Type B pancreatic cell (in vitro differentiated cells): ENCODE results near the gene KDM8. TPM values are rescaled to one million over a fixed set of nuclear protein-coding genes. Genes with fewer than 3 reads are reported as not detected.

Experiments used
- DNase-seq: peaks from one replicate; pipeline ENCODE4 v3.0.0; 2021; ENCODE audit warnings: mixed read lengths; ENCODE audit not compliant: unreplicated experiment; ENCODE audit errors: extremely low spot score
- H3K27ac Mint-ChIP-seq: 2 replicates; pipeline ENCODE4 v1.8.0; 2021; ENCODE audit warnings: mild to moderate bottlenecking, mixed read lengths
- H3K27me3 Mint-ChIP-seq: 2 replicates; pipeline ENCODE4 v1.8.0; 2021; ENCODE audit warnings: mixed read lengths
- H3K36me3 Mint-ChIP-seq: 2 replicates; pipeline ENCODE4 v1.8.0; 2021; ENCODE audit warnings: mixed read lengths
- H3K4me1 Mint-ChIP-seq: one replicate; pipeline ENCODE4 v1.8.0; 2021; ENCODE audit warnings: mixed read lengths; ENCODE audit not compliant: unreplicated experiment
- H3K4me3 Mint-ChIP-seq: 2 replicates; pipeline ENCODE4 v1.8.0; 2021; ENCODE audit warnings: mild to moderate bottlenecking, mixed read lengths
- H3K9me3 Mint-ChIP-seq: 2 replicates; pipeline ENCODE4 v1.8.0; 2021; ENCODE audit warnings: mixed read lengths
- total RNA-seq: library from RNA; stranded (reverse); gene quantifications from 2 replicates; pipeline ENCODE4 v1.2.1, GENCODE V29; 2021; ENCODE audit warnings: low replicate concordance
- TF ChIP-seq, protein P1 (sequence below): fragments of 200-600 bp; sonication (generic); conservative IDR thresholded peaks from 2 replicates; pipeline ENCODE4 v1.5.0; 2021; ENCODE audit warnings: antibody characterized with exemption, mild to moderate bottlenecking

The KDM8 gene
- total RNA-seq, 1 donor from 2014 or later, result 11.1 TPM

- peaks cover 3% of the 10 kb centered on the region for H3K27me3 Mint-ChIP-seq
- no peak for DNase-seq
- peaks cover 50% of the 10 kb centered on the region for H3K4me1 Mint-ChIP-seq
- no peaks in the 10 kb centered on the region for H3K9me3 Mint-ChIP-seq
- no peaks in the 10 kb centered on the region for H3K36me3 Mint-ChIP-seq
- TF ChIP-seq, protein P1, sequence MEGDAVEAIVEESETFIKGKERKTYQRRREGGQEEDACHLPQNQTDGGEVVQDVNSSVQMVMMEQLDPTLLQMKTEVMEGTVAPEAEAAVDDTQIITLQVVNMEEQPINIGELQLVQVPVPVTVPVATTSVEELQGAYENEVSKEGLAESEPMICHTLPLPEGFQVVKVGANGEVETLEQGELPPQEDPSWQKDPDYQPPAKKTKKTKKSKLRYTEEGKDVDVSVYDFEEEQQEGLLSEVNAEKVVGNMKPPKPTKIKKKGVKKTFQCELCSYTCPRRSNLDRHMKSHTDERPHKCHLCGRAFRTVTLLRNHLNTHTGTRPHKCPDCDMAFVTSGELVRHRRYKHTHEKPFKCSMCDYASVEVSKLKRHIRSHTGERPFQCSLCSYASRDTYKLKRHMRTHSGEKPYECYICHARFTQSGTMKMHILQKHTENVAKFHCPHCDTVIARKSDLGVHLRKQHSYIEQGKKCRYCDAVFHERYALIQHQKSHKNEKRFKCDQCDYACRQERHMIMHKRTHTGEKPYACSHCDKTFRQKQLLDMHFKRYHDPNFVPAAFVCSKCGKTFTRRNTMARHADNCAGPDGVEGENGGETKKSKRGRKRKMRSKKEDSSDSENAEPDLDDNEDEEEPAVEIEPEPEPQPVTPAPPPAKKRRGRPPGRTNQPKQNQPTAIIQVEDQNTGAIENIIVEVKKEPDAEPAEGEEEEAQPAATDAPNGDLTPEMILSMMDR, result no peak
- no peak overlapping the region for H3K4me3 Mint-ChIP-seq
- no peak overlapping the region for H3K27ac Mint-ChIP-seq
Observed at GRCh38 chr16:27239026-27239425, 35.7 kb downstream of the KDM8 start.

- H3K4me1 Mint-ChIP-seq, result peaks cover 52% of the 10 kb centered on the region
- TF ChIP-seq, protein P1, result no peak
- DNase-seq, result peak; percentile 37
- no peak overlapping the region for H3K27ac Mint-ChIP-seq
- H3K4me3 Mint-ChIP-seq, result no peak overlapping the region
- no peaks in the 10 kb centered on the region for H3K36me3 Mint-ChIP-seq
- H3K27me3 Mint-ChIP-seq, result peaks cover 3% of the 10 kb centered on the region
- H3K9me3 Mint-ChIP-seq, result no peaks in the 10 kb centered on the region
Observed at GRCh38 chr16:27239906-27240655, 36.8 kb downstream of the KDM8 start.

DNA sequence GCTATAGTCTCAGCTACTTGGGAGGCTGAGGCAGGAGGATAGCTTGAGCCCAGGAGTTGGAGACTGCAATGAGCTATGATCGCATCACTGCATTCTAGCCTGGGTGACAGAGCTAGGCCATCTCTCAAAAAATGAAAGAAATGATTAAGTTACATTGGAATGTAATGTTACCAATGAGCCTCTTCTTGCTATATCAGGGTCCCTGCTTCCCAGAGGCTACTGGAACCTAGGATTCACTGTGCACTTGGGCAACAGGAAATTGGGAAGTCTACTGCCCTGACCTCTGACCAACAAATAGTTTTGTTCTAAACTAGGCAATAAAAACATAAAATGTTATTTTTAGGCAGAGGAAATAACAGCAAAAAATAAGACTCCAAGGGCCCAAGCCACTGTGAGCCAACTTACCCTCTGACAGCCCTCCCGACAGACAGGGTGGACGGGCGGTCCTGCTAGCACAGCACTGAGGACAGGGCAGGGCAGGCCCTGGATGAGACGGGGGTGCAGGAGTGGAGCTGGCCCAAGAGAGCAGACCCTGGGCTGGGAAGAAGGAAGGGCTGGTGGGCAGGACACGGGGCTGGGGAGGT, 37.7 kb downstream of the KDM8 start:
- no peak overlapping the region for H3K27ac Mint-ChIP-seq
- H3K36me3 Mint-ChIP-seq, result no peaks in the 10 kb centered on the region
- H3K4me1 Mint-ChIP-seq, result peaks cover 54% of the 10 kb centered on the region
- H3K27me3 Mint-ChIP-seq, result peaks cover 3% of the 10 kb centered on the region
- no peak overlapping the region for H3K4me3 Mint-ChIP-seq
- no peaks in the 10 kb centered on the region for H3K9me3 Mint-ChIP-seq
- TF ChIP-seq, protein P1, result no peak
- DNase-seq, result no peak

- no peak overlapping the region for H3K27ac Mint-ChIP-seq
- no peaks in the 10 kb centered on the region for H3K36me3 Mint-ChIP-seq
- no peak for DNase-seq
- H3K4me3 Mint-ChIP-seq, result no peak overlapping the region
- TF ChIP-seq, protein P1, result no peak
- peaks cover 3% of the 10 kb centered on the region for H3K27me3 Mint-ChIP-seq
- no peaks in the 10 kb centered on the region for H3K9me3 Mint-ChIP-seq
- peaks cover 53% of the 10 kb centered on the region for H3K4me1 Mint-ChIP-seq
Observed at GRCh38 chr16:27241658-27242057, 38.3 kb downstream of the KDM8 start.

GRCh38 chr16:27242398-27242797, 39.1 kb downstream of the KDM8 start:
- H3K27me3 Mint-ChIP-seq, result peaks cover 3% of the 10 kb centered on the region
- H3K9me3 Mint-ChIP-seq, result no peaks in the 10 kb centered on the region
- TF ChIP-seq, protein P1, result no peak
- no peak overlapping the region for H3K4me3 Mint-ChIP-seq
- peak; percentile 15 for DNase-seq
- H3K27ac Mint-ChIP-seq, result peak overlapping the region; percentile 7
- no peaks in the 10 kb centered on the region for H3K36me3 Mint-ChIP-seq
- peaks cover 45% of the 10 kb centered on the region for H3K4me1 Mint-ChIP-seq
